ENCODE measurements around the gene HHATL.

Gene HHATL

GRCh38 chr3:42658091-42658770 lies 44.4 kb downstream of the HHATL start (continued):
- no peak for TF ChIP-seq INSM2 (tag by site-specific recombination; IDR thresholded peaks at IDR 0.05)
- no peak for TF ChIP-seq ZNF645 (tag by site-specific recombination; IDR thresholded peaks at IDR 0.05)
- TF ChIP-seq ZBTB7A (tag by site-specific recombination; IDR thresholded peaks at IDR 0.05; ENCODE audit: low read depth): no peak
- TF ChIP-seq ZNF211 (tag by site-specific recombination; IDR thresholded peaks at IDR 0.05; ENCODE audit: low read depth): no peak

- no peak overlapping the region for H3K27ac ChIP-seq (ENCODE audit: extremely low read depth, low read depth, low read length)
- no peaks in the 10 kb centered on the region for H3K9me3 ChIP-seq (ENCODE audit: control insufficient read depth, insufficient read depth, low read depth, low read length)
- no peak overlapping the region for H3K4me3 ChIP-seq (ENCODE audit: low read depth, low read length)
- CTCF ChIA-PET: no interaction called here
- POLR2A ChIA-PET: no interaction called here
- peaks cover 0 to 49% of the 10 kb centered on the region in 2 experiments; a peak in 1 of 3 replicates for H3K36me3 ChIP-seq (ENCODE audit: control insufficient read depth in 2 of 2, insufficient read depth in 1 of 2, low read length in 2 of 2)
- TF ChIP-seq ZNF391 (tag by site-specific recombination; IDR thresholded peaks at IDR 0.05; ENCODE audit: borderline replicate concordance, low read depth) (no peak), SCRT1 (tag by site-specific recombination; IDR thresholded peaks at IDR 0.05; ENCODE audit: borderline replicate concordance) (no peak), ZNF433 (tag by site-specific recombination; IDR thresholded peaks at IDR 0.05; ENCODE audit: low read depth) (no peak), ZNF596 (tag by site-specific recombination; IDR thresholded peaks at IDR 0.05) (no peak), KLF17 (tag by site-specific recombination; IDR thresholded peaks at IDR 0.05) (no peak), ZNF510 (tag by site-specific recombination; IDR thresholded peaks at IDR 0.05; ENCODE audit: insufficient replicate concordance) (no peak), ZNF555 (tag by site-specific recombination; conservative IDR thresholded peaks at IDR 0.05) (no peak), ZNF768 (tag by site-specific recombination; IDR thresholded peaks at IDR 0.05) (no peak), ZFP41 (tag by site-specific recombination; IDR thresholded peaks at IDR 0.05; ENCODE audit: borderline replicate concordance) (no peak), ZNF561 (tag by site-specific recombination; IDR thresholded peaks at IDR 0.05; ENCODE audit: borderline replicate concordance) (no peak), ZNF518A (tag by site-specific recombination; conservative IDR thresholded peaks at IDR 0.05; ENCODE audit: low read depth) (no peak), ZIC2 (tag by site-specific recombination; IDR thresholded peaks at IDR 0.05) (no peak)
- no peaks in the 10 kb centered on the region for H3K4me1 ChIP-seq (ENCODE audit: control insufficient read depth, insufficient read depth, low read length)
Observed at GRCh38 chr3:42657675-42658074, 44.9 kb downstream of the HHATL start.
